SU-DHL-6 (cell line): ENCODE measurements around the gene ATP13A2.

Source experiments
- EZH2phosphoT487 ChIP-seq: fragments of 200-600 bp; sonication (generic), shearing (Covaris generic); conservative IDR thresholded peaks from 2 replicates; pipeline ENCODE4 v1.6.1; 2018; ENCODE audit warnings: mild to moderate bottlenecking, antibody characterized with exemption, low read length, moderate library complexity, mixed read lengths
- TF ChIP-seq, protein P1 (sequence below): fragments of 200-600 bp; sonication (generic); IDR thresholded peaks from one replicate; pipeline ENCODE4 v1.5.1; 2017; ENCODE audit warnings: antibody characterized with exemption, mild to moderate bottlenecking, low read length, moderate library complexity; ENCODE audit not compliant: insufficient read depth, poor library complexity, severe bottlenecking

DNA sequence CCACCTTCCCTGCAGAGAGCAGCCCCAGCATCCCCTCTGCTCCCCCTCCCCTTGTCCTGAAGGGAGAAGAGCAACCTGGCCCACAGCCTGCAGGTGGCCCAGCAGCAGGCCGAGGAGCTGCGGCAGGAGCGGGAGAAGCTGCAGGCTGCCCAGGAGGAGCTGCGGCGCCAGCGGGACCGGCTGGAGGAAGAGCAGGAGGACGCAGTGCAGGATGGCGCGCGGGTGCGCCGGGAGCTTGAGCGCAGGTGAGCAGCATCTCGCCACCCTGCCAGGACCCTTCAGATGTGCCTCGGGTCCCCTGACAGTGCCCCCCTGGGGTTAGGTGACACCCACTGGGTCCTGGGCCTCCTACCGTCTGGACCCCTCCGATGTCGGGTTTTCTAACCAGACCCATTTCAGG, 67.7 kb downstream of the ATP13A2 start:
- TF ChIP-seq, protein P1, sequence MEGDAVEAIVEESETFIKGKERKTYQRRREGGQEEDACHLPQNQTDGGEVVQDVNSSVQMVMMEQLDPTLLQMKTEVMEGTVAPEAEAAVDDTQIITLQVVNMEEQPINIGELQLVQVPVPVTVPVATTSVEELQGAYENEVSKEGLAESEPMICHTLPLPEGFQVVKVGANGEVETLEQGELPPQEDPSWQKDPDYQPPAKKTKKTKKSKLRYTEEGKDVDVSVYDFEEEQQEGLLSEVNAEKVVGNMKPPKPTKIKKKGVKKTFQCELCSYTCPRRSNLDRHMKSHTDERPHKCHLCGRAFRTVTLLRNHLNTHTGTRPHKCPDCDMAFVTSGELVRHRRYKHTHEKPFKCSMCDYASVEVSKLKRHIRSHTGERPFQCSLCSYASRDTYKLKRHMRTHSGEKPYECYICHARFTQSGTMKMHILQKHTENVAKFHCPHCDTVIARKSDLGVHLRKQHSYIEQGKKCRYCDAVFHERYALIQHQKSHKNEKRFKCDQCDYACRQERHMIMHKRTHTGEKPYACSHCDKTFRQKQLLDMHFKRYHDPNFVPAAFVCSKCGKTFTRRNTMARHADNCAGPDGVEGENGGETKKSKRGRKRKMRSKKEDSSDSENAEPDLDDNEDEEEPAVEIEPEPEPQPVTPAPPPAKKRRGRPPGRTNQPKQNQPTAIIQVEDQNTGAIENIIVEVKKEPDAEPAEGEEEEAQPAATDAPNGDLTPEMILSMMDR, result no peak
- no peak for TF ChIP-seq EZH2phosphoT487
